ENCODE measurements around the gene TAAR1. TPM values are rescaled to one million over a fixed set of nuclear protein-coding genes. Genes with fewer than 3 reads are reported as not detected.

Gene TAAR1
- total RNA-seq, 2 experiments from 2014 or later = not detected

GRCh38 chr6:132661906-132662305 lies 2.9 kb upstream of the TAAR1 start:
- Histone ChIP-seq H3K27ac (ENCODE audit: low read depth in 1 of 2, low read length in 2 of 2) (no peak overlapping the region), H3K4me3 (ENCODE audit: low read length) (no peak overlapping the region), H3K36me3 (ENCODE audit: insufficient read depth, low read length) (no peaks in the 10 kb centered on the region), H3K9me3 (ENCODE audit: control insufficient read depth in 1 of 2, insufficient read depth in 1 of 2, low read length in 2 of 2) (no peaks in the 10 kb centered on the region), H3K27me3 (ENCODE audit: control insufficient read depth in 1 of 2, insufficient read depth in 2 of 2, low read length in 2 of 2) (no peaks in the 10 kb centered on the region), H3K4me1 (ENCODE audit: insufficient read depth, low read length) (no peaks in the 10 kb centered on the region)
- CTCF ChIA-PET = no interaction called here
- TF ChIP-seq CTCF (IDR thresholded peaks at IDR 0.05) = no peak
- ATAC-seq (ENCODE audit: poor library complexity) (no peak), DNase-seq (no peak)
- POLR2A ChIA-PET = no interaction called here
- no peaks in the 10 kb centered on the region for H3K9me3 Mint-ChIP-seq
- H3K36me3 Mint-ChIP-seq (ENCODE audit: low read depth) = no peaks in the 10 kb centered on the region
- intact Hi-C loops (cut with DNase I, micrococcal nuclease) = loop anchor here in 1 of 2 experiments (10.0 kb wide), 2 partner anchors 163 to 383 kb away; no protein-coding TSS in a partner anchor
- H3K4me1 Mint-ChIP-seq (ENCODE audit: low read depth) = no peaks in the 10 kb centered on the region
- no peaks in the 10 kb centered on the region for H3K27me3 Mint-ChIP-seq
- H3K4me3 Mint-ChIP-seq = no peak overlapping the region
- no peak overlapping the region for H3K27ac Mint-ChIP-seq

GRCh38 chr6:132651062-132651461 lies 7.9 kb downstream of the TAAR1 start:
- no peaks in the 10 kb centered on the region for H3K9me3 Mint-ChIP-seq
- H3K27ac ChIP-seq (ENCODE audit: low read depth in 1 of 2, low read length in 2 of 2) = no peak overlapping the region
- H3K4me1 ChIP-seq (ENCODE audit: insufficient read depth, low read length) = no peaks in the 10 kb centered on the region
- TF ChIP-seq CTCF (IDR thresholded peaks at IDR 0.05) = no peak
- intact Hi-C loops (cut with DNase I, micrococcal nuclease) = no loop called here
- ChIA-PET CTCF (no interaction called here), POLR2A (no interaction called here)
- H3K27ac Mint-ChIP-seq = no peak overlapping the region
- H3K27me3 ChIP-seq (ENCODE audit: control insufficient read depth in 1 of 2, insufficient read depth in 2 of 2, low read length in 2 of 2) = no peaks in the 10 kb centered on the region
- peaks cover 6% of the 10 kb centered on the region for H3K4me1 Mint-ChIP-seq (ENCODE audit: low read depth)
- no peaks in the 10 kb centered on the region for H3K36me3 Mint-ChIP-seq (ENCODE audit: low read depth)
- no peaks in the 10 kb centered on the region for H3K9me3 ChIP-seq (ENCODE audit: control insufficient read depth in 1 of 2, insufficient read depth in 1 of 2, low read length in 2 of 2)
- ATAC-seq (ENCODE audit: poor library complexity) (no peak), DNase-seq (peak in 3 of 14 experiments; percentile 5 to 15 (median 13))
- no peaks in the 10 kb centered on the region for H3K36me3 ChIP-seq (ENCODE audit: insufficient read depth, low read length)
- no peak overlapping the region for H3K4me3 Mint-ChIP-seq
- H3K27me3 Mint-ChIP-seq = no peaks in the 10 kb centered on the region
- H3K4me3 ChIP-seq (ENCODE audit: low read length) = no peak overlapping the region

DNA sequence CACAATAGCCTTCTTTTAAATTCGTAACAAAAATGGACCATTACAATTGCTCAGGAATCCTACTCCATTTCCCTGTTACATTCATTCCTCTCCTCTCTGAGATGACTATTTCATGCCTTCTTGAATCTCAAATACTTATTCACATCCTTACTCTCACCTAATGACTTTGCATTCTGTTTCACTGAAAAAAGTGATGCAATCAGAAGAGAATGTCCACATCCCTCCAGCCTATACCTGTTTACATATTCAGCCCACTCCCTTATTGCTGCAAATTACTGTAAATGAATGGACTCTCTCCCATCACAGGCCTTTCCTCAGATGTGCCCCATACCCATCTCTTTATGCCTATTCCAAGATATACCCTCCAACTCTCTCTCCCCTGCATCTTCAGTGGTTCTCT lies 8.6 kb downstream of the TAAR1 start:
- ATAC-seq (ENCODE audit: poor library complexity) (no peak), DNase-seq (no peak)
- Histone ChIP-seq H3K36me3 (ENCODE audit: insufficient read depth, low read length) (no peaks in the 10 kb centered on the region), H3K27me3 (ENCODE audit: control insufficient read depth in 1 of 2, insufficient read depth in 2 of 2, low read length in 2 of 2) (no peaks in the 10 kb centered on the region), H3K9me3 (ENCODE audit: control insufficient read depth in 1 of 2, insufficient read depth in 1 of 2, low read length in 2 of 2) (no peaks in the 10 kb centered on the region), H3K27ac (ENCODE audit: low read depth in 1 of 2, low read length in 2 of 2) (no peak overlapping the region), H3K4me1 (ENCODE audit: insufficient read depth, low read length) (no peaks in the 10 kb centered on the region), H3K4me3 (ENCODE audit: low read length) (no peak overlapping the region)
- Mint-ChIP-seq H3K27ac (no peak overlapping the region), H3K4me1 (ENCODE audit: low read depth) (peaks cover 6% of the 10 kb centered on the region), H3K4me3 (no peak overlapping the region), H3K36me3 (ENCODE audit: low read depth) (no peaks in the 10 kb centered on the region), H3K9me3 (no peaks in the 10 kb centered on the region), H3K27me3 (no peaks in the 10 kb centered on the region)
- no peak for TF ChIP-seq CTCF (IDR thresholded peaks at IDR 0.05)
- ChIA-PET POLR2A (no interaction called here), CTCF (no interaction called here)
- intact Hi-C loops (cut with DNase I, micrococcal nuclease) = no loop called here

Data from CD4-positive, alpha-beta T cell (primary cell).